HG03354 (cell line): ENCODE data around the gene PLEKHA7.

Experiments
- ATAC-seq: cut with Tn5 transposase; IDR thresholded peaks from one replicate; pipeline ENCODE4 v1.9.1; 2021; ENCODE audit warnings: mild to moderate bottlenecking; ENCODE audit not compliant: unreplicated experiment, poor library complexity, severe bottlenecking

Gene PLEKHA7

DNA sequence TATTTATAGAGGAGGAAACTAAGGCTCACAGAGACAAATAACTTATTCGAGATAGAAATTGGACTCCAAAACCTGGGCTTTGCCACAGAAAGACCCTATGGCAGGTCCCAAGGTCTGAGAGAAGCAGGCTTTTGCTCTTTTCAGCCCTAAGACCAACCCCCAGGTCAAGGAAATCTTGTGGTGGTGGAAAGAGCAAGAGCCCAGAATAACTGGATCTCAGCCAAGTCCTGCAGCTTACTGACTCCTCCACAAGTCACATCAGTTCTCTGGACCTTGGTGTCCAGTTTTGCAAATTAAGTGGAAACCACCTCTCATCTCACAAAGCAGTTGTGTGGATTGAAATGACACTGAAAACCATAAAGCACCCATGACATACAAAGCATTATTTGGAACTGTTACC is 153.6 kb downstream of the PLEKHA7 start:
- ATAC-seq, result no peak

DNA sequence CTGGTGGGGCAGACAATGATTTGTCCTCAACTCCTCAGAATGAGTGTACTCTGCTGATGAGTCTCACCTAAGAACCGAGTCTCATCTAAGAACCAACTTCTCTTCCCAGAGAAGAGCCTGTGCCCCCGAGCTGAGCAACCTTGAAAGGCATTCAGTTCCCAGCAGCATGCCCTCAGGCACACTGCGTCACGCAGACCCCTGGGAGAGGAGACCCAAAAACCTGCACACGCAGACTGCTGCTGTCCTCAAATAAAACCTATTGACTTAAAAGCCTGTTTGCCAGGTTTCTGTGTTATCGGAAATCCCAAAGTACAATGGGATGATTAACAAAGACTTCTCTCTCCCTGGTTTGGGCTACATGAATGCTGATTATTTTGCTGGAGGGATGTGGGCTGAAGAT is 154.6 kb downstream of the PLEKHA7 start:
- no peak for ATAC-seq

DNA sequence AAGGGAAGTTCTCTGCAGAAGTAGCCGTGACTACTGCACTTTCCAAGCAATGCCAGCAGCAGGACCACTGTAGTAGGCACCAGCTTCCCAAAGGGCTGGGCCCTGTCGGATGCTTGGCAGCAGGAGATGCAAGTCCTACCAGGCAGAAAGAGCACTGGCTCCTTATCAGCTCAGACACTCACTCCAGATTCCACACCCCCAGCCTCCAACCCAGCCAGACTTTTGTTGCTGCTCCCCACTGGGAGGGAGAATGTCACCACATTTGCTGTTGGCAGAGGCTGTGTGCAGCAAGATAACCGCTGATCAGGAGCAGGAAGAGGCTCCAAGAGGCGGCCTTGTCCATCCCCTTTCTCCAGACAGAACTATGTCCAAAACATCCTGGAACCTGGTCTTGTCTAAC is 157.0 kb downstream of the PLEKHA7 start:
- no peak for ATAC-seq

DNA sequence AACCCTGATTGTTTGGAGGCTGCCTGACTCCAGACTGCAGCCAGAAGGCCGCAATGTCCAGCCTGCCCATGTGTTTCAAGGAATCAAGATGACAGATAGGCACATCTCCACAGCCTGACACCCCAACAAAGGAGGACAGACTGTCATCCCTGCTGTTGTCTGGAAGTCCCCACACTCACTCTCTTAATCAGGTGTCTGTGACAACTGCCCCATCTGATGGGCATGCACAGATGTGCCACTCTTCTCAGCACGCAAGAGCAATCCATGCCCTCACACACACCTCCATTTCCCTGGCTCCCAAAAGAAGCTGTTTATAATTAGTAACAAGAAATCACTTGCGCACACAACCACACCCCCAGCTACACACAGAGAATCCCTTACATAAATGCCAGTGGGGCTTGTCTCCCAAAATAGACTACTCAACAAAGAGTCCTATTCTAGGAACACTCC is 158.2 kb downstream of the PLEKHA7 start:
- ATAC-seq, result no peak

DNA sequence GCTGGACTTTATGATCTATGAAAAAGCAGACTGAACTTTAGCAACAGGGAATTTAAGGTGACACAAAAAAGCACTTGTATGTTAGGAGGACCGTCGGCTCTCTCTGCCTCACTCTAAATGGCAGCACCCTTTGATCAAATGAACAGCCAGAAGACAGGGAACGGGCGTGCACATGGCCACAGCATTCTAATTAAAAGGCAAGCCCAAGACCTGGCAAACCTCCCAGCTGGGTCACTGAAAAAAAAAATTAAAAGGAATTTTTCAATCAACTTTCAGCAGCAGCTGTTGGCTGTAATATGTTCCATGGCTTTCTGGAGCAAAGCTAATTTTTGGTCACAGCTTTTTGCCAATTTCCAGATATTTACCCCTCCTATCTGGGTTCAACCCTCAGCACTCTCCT is 159.2 kb downstream of the PLEKHA7 start:
- ATAC-seq, result no peak

DNA sequence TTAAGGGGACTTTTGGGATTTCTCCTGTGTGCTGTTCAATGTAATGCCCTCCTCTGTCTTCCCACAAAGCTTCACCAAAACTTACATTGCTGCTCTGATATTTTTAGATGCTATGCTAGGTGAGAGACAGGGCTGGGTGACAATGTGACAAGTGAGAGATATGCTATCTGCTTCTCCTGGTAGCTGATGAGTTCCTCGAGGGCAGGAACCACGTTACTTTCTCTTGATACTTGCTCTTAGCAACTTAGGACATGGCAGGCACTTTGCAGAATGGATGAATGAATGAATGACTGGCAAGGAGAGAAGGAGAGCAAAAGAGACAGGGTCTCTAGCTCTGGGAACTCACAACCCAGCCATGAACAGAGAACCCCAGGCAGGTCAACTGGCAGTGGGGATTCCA is 160.4 kb downstream of the PLEKHA7 start:
- no peak for ATAC-seq

DNA sequence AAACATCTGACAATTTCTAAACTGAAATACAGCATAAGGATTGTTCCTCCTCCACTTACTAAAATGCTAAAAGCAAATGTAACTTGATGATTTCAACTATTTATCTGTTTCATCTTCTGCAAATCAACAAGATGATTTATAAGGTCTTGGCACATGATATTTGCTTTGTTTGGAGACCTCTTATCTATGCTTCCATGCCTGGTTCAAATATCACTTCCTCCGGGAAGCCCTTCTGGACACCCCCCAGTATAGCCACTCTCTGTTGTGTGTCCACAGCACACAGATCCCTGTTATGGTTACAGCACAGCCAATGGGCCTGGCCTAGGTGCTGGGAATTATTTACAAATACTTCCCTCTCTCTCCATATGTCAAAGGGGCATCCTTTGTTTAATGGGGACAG is 160.9 kb downstream of the PLEKHA7 start:
- no peak for ATAC-seq

DNA sequence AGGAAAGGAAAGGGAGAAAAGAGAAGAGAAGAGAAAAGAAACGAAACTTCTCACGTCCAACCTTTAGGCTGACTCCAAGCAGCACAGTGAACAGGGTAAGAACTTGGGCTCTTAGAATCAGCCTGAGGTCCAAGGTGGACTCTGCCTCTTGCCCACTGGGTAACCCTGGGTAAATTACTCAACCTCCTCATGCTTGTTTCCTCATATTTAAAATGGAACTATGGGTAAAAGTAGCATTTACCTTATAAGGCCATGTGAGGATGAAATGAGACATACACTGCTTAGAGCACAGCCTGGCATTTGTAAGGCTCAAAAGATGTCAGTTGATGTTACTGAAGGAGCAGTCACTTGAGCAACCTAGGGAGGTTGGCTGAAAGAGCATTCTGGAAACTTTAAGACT is 167.9 kb downstream of the PLEKHA7 start:
- ATAC-seq, result no peak

DNA sequence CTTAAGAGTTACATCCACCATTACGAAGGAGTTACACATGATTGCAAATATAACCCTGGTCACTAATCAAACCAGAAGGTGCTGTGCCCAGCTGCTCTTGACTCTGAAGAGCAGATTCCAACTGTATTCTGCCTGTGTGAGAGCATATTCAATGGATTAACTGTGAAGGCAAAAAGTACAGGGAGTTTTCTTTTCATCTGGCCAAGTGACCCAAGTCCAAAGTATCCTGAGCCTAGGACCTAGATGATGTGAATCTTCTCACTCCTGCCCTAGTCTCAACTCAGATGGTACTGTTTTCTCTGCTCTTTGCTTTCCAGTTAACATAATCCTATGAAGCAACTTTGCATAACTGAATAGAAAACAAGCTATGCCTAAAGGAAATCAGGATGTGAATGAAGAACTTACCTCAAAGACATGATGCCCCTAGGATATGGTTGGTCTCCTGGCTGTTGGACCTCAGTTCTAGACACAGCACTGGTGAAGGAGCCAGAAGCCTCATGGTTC is 169.9 kb downstream of the PLEKHA7 start:
- no peak for ATAC-seq

DNA sequence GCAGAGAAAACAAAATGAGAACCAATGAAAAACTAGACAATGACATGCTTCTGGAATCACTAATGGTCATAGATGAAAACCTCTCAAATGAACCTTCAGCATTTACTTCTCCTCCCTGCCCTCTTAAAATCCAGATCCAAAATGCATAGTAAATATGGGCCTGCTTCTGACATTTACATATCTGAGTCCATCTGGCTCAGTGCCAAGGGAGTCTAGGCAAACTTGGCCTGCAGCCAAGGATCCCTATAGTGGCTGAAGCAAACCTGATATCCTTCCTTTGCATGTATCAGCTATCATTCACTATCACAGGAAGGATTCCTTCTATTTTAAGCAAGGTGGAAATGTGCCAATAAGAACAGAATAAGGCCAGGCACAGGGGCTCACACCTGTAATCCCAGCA is 170.9 kb downstream of the PLEKHA7 start:
- no peak for ATAC-seq

DNA sequence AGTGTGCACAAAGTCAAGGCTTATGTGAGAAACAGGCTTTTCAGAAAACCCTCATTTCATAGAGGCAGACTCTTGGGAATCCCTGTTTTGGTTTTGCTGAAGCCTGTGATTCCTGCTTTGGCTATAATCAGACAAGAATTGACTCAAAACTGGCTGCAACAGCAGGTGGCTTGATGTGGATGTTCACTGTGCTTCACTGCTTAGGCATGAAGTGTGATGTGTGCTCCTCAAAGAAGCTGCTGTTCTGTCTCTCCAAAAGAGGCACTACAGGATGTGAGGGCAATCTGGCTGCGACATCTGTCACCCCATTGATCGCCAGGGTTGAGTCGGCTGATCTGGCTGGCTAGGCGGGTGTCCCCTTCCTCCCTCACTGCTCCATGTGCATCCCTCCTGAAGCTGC is 172.2 kb downstream of the PLEKHA7 start:
- peak; percentile 83 for ATAC-seq

DNA sequence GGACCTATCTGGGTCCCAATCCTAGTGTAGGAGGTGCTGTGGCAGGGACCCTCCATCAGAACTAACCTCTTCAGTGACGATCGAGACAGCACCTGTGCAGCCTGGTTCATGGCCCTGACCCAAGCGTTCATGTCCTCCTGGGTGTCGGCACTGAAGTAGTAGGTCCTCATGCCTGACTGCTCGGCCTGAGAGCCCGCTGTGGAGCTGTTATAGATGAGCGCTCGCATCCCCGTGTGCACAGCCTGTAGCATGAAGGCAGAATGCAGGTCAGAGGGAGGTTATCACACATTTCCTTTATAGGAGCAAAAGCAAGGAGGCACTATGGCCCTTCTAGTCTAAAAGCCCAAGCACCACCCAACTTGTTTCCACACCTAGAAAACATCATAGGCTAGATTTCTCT is 172.7 kb downstream of the PLEKHA7 start:
- peak; percentile 45 for ATAC-seq

DNA sequence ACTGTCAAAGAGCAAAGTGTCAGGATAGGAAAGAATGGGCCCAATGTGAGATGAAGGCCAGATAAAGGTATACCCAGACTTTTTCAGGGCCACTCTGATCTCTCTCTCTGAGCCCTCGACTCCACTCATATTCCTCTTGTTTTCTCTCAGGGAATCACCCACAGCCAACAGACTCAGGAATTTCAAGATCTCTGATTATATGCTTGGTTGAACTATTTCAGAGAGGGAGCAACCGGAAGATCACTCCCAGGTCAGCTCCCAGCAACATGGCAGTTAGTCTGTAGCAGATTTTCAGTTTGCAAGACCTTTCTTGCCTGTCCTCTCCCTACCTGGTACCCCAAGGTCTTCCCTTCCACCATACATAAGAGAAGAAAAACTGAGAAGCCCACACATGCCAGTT is 173.3 kb downstream of the PLEKHA7 start:
- no peak for ATAC-seq

DNA sequence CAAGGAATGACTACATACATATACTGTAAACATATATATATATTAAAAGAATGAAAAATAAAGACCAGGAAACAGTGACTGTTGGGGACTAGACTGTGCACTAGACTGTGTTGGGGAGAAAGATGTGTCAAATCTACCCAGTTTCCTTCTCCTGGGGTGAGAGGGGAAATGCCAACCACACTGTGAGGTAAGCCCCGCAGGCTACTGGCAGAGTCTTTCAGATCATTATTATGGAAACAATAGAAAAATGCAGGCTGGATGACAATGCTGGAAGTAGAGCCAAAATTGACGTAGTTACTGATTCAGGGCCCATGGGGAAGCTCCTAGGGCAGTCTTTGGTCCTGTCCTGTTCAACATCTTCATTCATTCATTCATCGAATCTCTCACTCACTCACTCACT is 174.4 kb downstream of the PLEKHA7 start:
- no peak for ATAC-seq

DNA sequence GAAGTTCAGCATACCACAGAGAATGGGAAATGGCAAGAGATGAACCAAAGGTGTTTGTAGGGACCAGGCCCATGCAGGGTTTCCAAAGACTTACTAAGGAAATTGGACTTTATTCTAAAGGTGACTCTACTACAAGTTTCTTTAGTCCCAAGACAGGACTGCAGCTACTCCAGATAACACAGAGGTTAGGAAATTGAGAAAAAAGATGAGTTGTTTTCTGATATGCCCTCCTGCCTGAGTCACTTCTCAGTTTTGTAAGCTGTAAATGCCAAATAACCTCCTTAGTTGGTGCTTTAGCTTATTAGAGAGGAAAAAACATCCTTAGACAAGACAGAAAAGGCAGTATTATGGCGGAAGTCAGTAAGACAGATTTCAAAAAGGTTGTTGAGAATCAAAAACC is 179.8 kb downstream of the PLEKHA7 start:
- ATAC-seq, result no peak

DNA sequence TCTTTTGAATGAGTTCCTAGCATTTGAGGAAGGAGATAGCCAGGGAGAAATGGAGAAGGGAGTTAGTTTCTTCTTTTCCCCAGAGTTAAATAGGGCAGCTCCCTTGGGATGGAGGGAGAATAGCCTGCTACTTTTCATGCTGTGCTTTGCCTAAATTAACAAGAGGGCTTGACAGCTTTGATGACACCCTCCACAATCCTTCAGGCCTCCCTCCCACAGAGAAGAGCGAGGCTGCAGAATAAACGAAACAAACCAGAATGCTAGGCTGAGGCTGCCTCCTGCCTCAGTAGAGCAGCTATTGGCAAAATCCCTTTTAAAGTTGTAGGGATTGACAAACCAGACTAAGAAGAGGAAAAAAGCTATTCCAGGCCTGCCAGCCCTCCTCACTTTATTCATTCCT is 181.2 kb downstream of the PLEKHA7 start:
- no peak for ATAC-seq

DNA sequence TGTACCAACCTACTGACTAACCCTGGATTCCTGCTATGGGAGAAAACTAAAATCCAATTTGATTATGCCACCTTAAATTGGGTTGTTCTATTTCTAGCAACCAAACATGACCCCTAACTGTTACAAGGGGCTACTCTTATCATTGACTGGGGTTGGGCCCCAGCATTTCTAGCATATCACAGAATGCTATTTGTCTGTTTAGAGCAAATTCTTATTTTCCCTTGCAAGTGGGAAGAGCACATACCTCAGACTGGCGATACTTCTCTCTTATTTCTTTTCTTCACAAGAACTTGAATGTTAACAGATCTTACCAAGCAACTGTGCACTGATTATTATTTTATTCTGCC is 182.0 kb downstream of the PLEKHA7 start:
- ATAC-seq, result no peak

DNA sequence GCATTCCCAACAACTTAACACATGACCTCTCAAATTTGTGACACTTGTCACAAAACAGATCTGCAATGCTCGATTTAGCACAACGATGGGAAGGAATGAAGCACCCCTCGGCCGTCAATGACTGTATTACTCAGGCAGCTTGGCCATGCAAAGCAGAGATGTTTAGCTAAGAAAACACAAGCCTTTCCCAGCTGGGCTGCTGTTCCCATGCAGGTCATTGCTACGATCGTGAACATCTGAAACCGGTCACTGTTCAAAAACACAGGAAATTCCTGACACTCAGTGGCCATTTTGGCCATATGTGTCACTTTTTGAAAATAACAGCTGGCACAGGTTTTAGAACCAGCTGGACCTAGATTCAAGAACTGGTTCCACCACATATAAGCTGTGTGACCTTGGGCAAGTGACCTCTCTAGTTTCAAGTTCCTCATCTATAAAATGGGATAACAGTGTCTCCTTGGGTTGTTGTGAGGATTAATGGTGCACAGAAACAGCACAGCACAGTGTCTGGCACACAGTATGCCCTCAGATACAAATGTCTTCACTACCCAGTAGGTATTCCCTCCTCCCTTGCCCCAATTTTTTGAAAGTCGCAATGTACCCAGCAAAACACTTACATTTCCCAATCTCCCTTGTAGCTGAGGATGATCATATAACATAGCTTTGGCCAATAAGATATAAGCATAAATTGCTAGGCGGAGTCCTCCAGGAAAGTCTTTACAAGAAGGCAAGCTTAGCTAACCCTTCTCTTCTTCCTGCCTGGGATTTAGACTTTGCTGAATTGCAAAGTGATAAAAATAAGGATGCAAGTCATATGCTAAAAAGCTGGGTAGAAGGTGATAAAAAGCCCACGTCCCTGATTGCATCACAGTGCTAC is 182.7 kb downstream of the PLEKHA7 start:
- ATAC-seq, result no peak

DNA sequence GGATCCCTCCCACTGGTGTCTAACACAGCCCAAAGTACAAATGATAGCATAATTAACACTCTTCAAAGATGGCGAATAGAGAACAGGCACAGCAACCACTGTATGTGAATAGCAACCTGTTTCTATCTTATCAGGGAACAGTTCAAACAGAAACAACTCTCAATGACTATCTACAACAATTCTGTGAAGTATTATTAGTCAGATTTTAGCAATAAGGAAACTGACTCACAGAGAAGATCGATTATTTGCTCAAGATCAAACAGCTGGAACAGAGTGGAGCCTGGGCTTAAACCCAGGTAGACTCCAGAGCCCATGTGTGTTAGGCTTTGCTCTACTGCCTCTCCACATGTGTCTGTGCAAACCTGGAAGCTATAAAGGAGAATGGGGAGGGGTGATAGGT is 187.1 kb downstream of the PLEKHA7 start:
- ATAC-seq, result no peak

DNA sequence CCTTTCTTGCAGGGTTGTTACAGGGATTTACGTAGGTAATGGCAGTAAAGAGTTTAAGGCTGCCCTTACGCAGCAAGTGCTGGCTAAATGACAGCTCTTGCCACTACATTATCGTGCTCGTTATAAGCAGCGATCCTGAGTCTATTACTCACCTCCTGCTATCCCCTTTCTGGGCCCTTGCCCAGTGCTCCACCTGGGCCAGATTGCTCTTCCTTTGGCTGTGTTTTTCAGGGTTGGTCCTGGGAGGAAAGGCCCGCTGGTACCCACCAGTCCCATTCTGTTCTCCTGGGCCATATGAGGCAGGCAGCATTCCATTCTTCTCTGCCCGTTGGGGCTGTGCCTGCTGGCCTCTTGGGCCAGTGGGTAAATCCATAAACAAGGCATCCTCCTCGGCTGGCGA is 188.2 kb downstream of the PLEKHA7 start:
- no peak for ATAC-seq

DNA sequence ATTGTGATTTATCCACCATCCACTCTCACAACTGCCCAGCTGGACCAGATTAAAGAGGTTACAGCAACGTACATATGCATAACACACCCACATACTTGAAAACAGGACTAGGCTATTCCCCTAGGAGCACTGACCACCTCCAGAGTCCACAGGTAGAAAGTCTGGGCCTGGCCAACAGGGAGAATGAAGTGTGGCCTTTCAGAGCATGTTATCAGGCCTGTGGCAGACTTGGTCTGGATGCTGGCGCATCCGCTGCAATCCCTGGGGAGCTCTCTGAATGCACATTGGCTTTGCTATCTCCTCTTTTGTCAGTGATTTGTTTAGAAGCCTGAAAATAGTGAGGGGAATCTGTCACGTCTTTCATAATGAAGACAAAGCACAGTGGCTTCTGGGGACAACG is 189.1 kb downstream of the PLEKHA7 start:
- ATAC-seq, result no peak
